B cell (primary cell): Measurements from ENCODE around the gene PRR14. TPM values are rescaled to one million over a fixed set of nuclear protein-coding genes. Genes with fewer than 3 reads are reported as not detected.

Source experiments
- ATAC-seq: fragments of 200-7000 bp; cut with Tn5 transposase; one replicate; pipeline ENCODE4 v1.10.0; 2021; ENCODE audit warnings: low read depth, mild to moderate bottlenecking, moderate number of reproducible peaks, moderate library complexity
- CTCF ChIA-PET: fragments of 350-600 bp; sonication (Branson Sonifier 250); formaldehyde crosslinking; loops from one replicate; lab custom pipeline; 2021; ENCODE audit warnings: antibody characterized with exemption, inconsistent platforms; lab: Charles Lee
- POLR2A ChIA-PET: fragments of 350-600 bp; sonication (Branson Sonifier 250); formaldehyde crosslinking; loops from one replicate; lab custom pipeline; 2021; ENCODE audit warnings: antibody characterized with exemption; lab: Charles Lee
- DNase-seq: peaks from one replicate; pipeline ENCODE4 v3.0.0; 2013
- H2AFZ ChIP-seq: 2 replicates; pipeline ENCODE4 v1.6.1; 2012; ENCODE audit warnings: mild to moderate bottlenecking, low read depth, low read length; ENCODE audit not compliant: insufficient read depth, poor library complexity, severe bottlenecking
- H3K27ac ChIP-seq, 2 donors: 1 replicate in 1 of 2; 2 replicates in 1 of 2; pipeline ENCODE4 v1.5.1; 2012 to 2013; ENCODE audit warnings: low read length in 2 of 2, mild to moderate bottlenecking in 2 of 2, moderate library complexity in 1 of 2
- H3K27me3 ChIP-seq, 4 experiments: fragments of 200-600 bp in 1 of 4; sonication (generic) in 1 of 4; replicated peaks in 1 of 4; 1 replicate in 2 of 4; 2 replicates in 2 of 4; pipeline versions ENCODE4 v1.6.1 to v1.7.0; 2013 to 2016; ENCODE audit warnings: low read length in 3 of 4, mild to moderate bottlenecking in 2 of 4, mixed read lengths in 1 of 4, moderate library complexity in 1 of 4; ENCODE audit not compliant: insufficient read depth in 4 of 4, control insufficient read depth in 3 of 4; ENCODE audit errors: control extremely low read depth in 1 of 4
- H3K36me3 ChIP-seq, 2 experiments: replicated peaks in 1 of 2; 1 replicate in 1 of 2; 2 replicates in 1 of 2; pipeline versions ENCODE4 v1.6.1 to v1.7.1; 2013; ENCODE audit warnings: low read length in 1 of 2; ENCODE audit not compliant: insufficient read depth in 2 of 2, control insufficient read depth in 1 of 2; ENCODE audit errors: control extremely low read depth in 1 of 2, extremely low read depth in 1 of 2
- H3K4me1 ChIP-seq, 2 donors: fragments of 200-600 bp in 1 of 2; sonication (generic) in 1 of 2; 1 replicate in 1 of 2; 2 replicates in 1 of 2; pipeline versions ENCODE4 v1.5.1 to v1.6.1; 2013 to 2017; ENCODE audit warnings: low read length in 2 of 2; ENCODE audit not compliant: control insufficient read depth in 2 of 2, insufficient read depth in 2 of 2
- H3K4me2 ChIP-seq: replicated peaks from 2 replicates; pipeline ENCODE3; 2012; ENCODE audit warnings: mild to moderate bottlenecking, low read depth, low read length; ENCODE audit not compliant: poor library complexity, severe bottlenecking
- H3K4me3 ChIP-seq, 5 experiments: fragments of 200-600 bp in 1 of 5; sonication (generic) in 1 of 5; 1 replicate in 3 of 5; 2 replicates in 2 of 5; pipeline versions ENCODE4 v1.5.1 to v1.7.0; 2011 to 2016; ENCODE audit warnings: low read length in 4 of 5, mild to moderate bottlenecking in 4 of 5, low read depth in 2 of 5, control low read depth in 1 of 5, moderate library complexity in 1 of 5; ENCODE audit not compliant: insufficient read depth in 1 of 5; ENCODE audit errors: control extremely low read depth in 1 of 5, extremely low read depth in 1 of 5
- H3K79me2 ChIP-seq: fragments of 200-600 bp; sonication (generic); one replicate; pipeline ENCODE4 v1.6.0; 2016; ENCODE audit warnings: low read length; ENCODE audit not compliant: control insufficient read depth, insufficient read depth
- H3K9ac ChIP-seq: fragments of 200-600 bp; sonication (generic); 2 replicates; pipeline ENCODE4 v1.6.1; 2017; ENCODE audit warnings: mild to moderate bottlenecking, low read length, moderate library complexity
- H3K9me3 ChIP-seq, 3 donors: one replicate each; pipeline versions ENCODE4 v1.6.1 to v1.7.1; 2013; ENCODE audit warnings: low read length in 2 of 3; ENCODE audit not compliant: control insufficient read depth in 2 of 3, insufficient read depth in 1 of 3; ENCODE audit errors: control extremely low read depth in 1 of 3
- H4K20me1 ChIP-seq: 2 replicates; pipeline ENCODE4 v1.6.0; 2012; ENCODE audit warnings: mild to moderate bottlenecking, low read length; ENCODE audit not compliant: insufficient read depth, control insufficient read depth, poor library complexity, severe bottlenecking
- H3K27ac Mint-ChIP-seq: one replicate; pipeline ENCODE4 v1.8.0; 2021; ENCODE audit warnings: mixed read lengths
- H3K27me3 Mint-ChIP-seq: one replicate; pipeline ENCODE4 v1.8.0; 2021; ENCODE audit warnings: mixed read lengths
- H3K4me1 Mint-ChIP-seq: one replicate; pipeline ENCODE4 v1.8.0; 2021; ENCODE audit warnings: mixed read lengths
- H3K4me3 Mint-ChIP-seq: one replicate; pipeline ENCODE4 v1.8.0; 2021; ENCODE audit warnings: mixed read lengths
- H3K9me3 Mint-ChIP-seq: one replicate; pipeline ENCODE4 v1.8.0; 2022; ENCODE audit warnings: mixed read lengths; ENCODE audit not compliant: insufficient read depth
- CTCF ChIP-seq: fragments of 200-600 bp; IDR thresholded peaks from one replicate; pipeline ENCODE4 v1.8.0; 2022; ENCODE audit warnings: antibody characterized with exemption, mild to moderate bottlenecking
- EZH2 ChIP-seq: IDR thresholded peaks from 2 replicates; pipeline ENCODE4 v1.6.1; 2012; ENCODE audit warnings: borderline replicate concordance, low read depth, mild to moderate bottlenecking, moderate library complexity, low read length; ENCODE audit not compliant: insufficient read depth, poor library complexity, severe bottlenecking
- WGBS: methylation state at CpG from one replicate; pipeline ENCODE4 v1.1.5; 2013; ENCODE audit warnings: missing lambda C conversion rate; ENCODE audit not compliant: insufficient coverage; 5-methylcytosine and 5-hydroxymethylcytosine counted together
- intact Hi-C: fragments of 100-400 bp; cut with micrococcal nuclease; formaldehyde crosslinking; loops from one replicate; pipeline ENCODE4 v1.10.0; 2022
- polyA plus RNA-seq: library from polyadenylated mRNA; depleted of rRNA; stranded (reverse); fragments of >200 nt; gene quantifications from 2 replicates; pipeline ENCODE4 v1.2.3, GENCODE V29; 2012
- total RNA-seq, 2 donors: library from RNA; stranded (reverse); fragments of 120-200 nt in 1 of 2; gene quantifications; 1 replicate in 1 of 2; 2 replicates in 1 of 2; pipeline versions ENCODE4 v1.2.3 to v1.2.4, GENCODE V29; 2013 to 2022

PRR14 gene
- total and polyA plus RNA-seq, 2 donors (not counting 1 experiment from before 2014, with no cell fraction given): 62.4 to 95.8 TPM

GRCh38 chr16:30652005-30652296, 1.2 kb downstream of the PRR14 start:
- intact Hi-C loops: no loop called here
- Histone ChIP-seq H3K9ac (peak overlapping the region; percentile 99), H3K27ac (peak overlapping the region; percentile 71 to 76), H3K4me3 (peak overlapping the region in 4 of 5 experiments; percentile 62 to 100 (median 92)), H3K27me3 (no peaks in the 10 kb centered on the region), H3K4me1 (peaks cover 10 to 26% of the 10 kb centered on the region in 2 donors), H2AFZ (peak overlapping the region; percentile 99), H3K79me2 (no peaks in the 10 kb centered on the region), H4K20me1 (no peaks in the 10 kb centered on the region), H3K9me3 (peaks cover 0 to 8% (median 0%) of the 10 kb centered on the region in 3 donors), H3K36me3 (peaks cover 0 to 46% of the 10 kb centered on the region in 2 experiments), H3K4me2 (peak overlapping the region; percentile 100)
- H3K9me3 Mint-ChIP-seq: no peaks in the 10 kb centered on the region
- no peak for ATAC-seq
- ChIA-PET POLR2A (interaction anchor here (2.8 kb wide), 1 partner anchor 45 kb away, joined by 8 read pairs; no protein-coding TSS in a partner anchor), CTCF (interaction anchor here (1.2 to 3.6 kb wide), 2 partner anchors 8 to 45 kb away, joined by 3 to 33 read pairs; partner anchors contain the start of gene FBRS)
- TF ChIP-seq CTCF: no peak
- TF ChIP-seq EZH2: no peak
- no peaks in the 10 kb centered on the region for H3K27me3 Mint-ChIP-seq
- H3K27ac Mint-ChIP-seq: peak overlapping the region; percentile 86
- DNase-seq: no peak
- WGBS: 10% methylated on average over 2 of the region's 2 CpGs
- H3K4me3 Mint-ChIP-seq: peak overlapping the region; percentile 91
- H3K4me1 Mint-ChIP-seq: peaks cover 22% of the 10 kb centered on the region

- Histone ChIP-seq H3K4me1 (peaks cover 16 to 33% of the 10 kb centered on the region in 2 donors), H3K4me3 (no peak overlapping the region), H3K27ac (peak overlapping the region in 1 of 2 donors; percentile 76), H3K79me2 (no peaks in the 10 kb centered on the region), H3K9me3 (peaks cover 0 to 8% (median 0%) of the 10 kb centered on the region in 3 donors), H3K36me3 (peaks cover 0 to 46% of the 10 kb centered on the region in 2 experiments), H3K4me2 (no peak overlapping the region), H3K9ac (no peak overlapping the region), H3K27me3 (no peaks in the 10 kb centered on the region), H4K20me1 (no peaks in the 10 kb centered on the region), H2AFZ (no peak overlapping the region)
- DNase-seq (no peak), ATAC-seq (no peak)
- ChIA-PET CTCF (interaction anchor here (1.2 to 3.6 kb wide), 3 partner anchors 8 to 44 kb away, joined by 3 to 33 read pairs (median 3); partner anchors contain the start of gene FBRS), POLR2A (no interaction called here)
- TF ChIP-seq CTCF (no peak), EZH2 (no peak)
- Mint-ChIP-seq H3K4me1 (peaks cover 28% of the 10 kb centered on the region), H3K27ac (peak overlapping the region; percentile 86), H3K9me3 (no peaks in the 10 kb centered on the region), H3K4me3 (peak overlapping the region; percentile 91), H3K27me3 (no peaks in the 10 kb centered on the region)
- 96% methylated on average over 18 of the region's 18 CpGs for WGBS
- intact Hi-C loops: no loop called here
Measured at GRCh38 chr16:30652718-30653117, 2.0 kb downstream of the PRR14 start.
